AML-193 (cell line): ENCODE data around the gene F10.
"Not testable (repeated sequence)": the region's sequence is repeated elsewhere in the genome, so short reads cannot be mapped to it uniquely, and the experiment has no call there.

Source experiments
- DNase-seq, 2 experiments: peaks; one replicate each; lab custom pipeline; 2025; lab: John Stamatoyannopoulos, UW

The F10 gene

GRCh38 chr13:113153810-113154748 lies 31.5 kb downstream of the F10 start:
- peak; percentile 56 to 62 for DNase-seq

GRCh38 chr13:113155201-113155600 lies 32.6 kb downstream of the F10 start:
- no peak for DNase-seq

GRCh38 chr13:113155982-113156655 lies 33.5 kb downstream of the F10 start:
- DNase-seq, result no peak

GRCh38 chr13:113157206-113157928 lies 34.8 kb downstream of the F10 start:
- no peak for DNase-seq

GRCh38 chr13:113157929-113158747 lies 35.5 kb downstream of the F10 start, which contains the start of gene PROZ:
PROZ (plus strand) TSS chr13:113158648; CDS start chr13:113158661, 13 bp downstream.
- DNase-seq, result no peak

GRCh38 chr13:113158946-113159345 lies 36.3 kb downstream of the F10 start:
- DNase-seq, result no peak

GRCh38 chr13:113159701-113160100 lies 37.1 kb downstream of the F10 start:
- DNase-seq, result no peak

- DNase-seq, result no peak
Observed at GRCh38 chr13:113160983-113161382, 38.4 kb downstream of the F10 start.

- no peak for DNase-seq
Observed at GRCh38 chr13:113161433-113161832, 38.8 kb downstream of the F10 start.

GRCh38 chr13:113161975-113162374 lies 39.4 kb downstream of the F10 start:
- DNase-seq, result not testable (repeated sequence)

GRCh38 chr13:113162783-113163685 lies 40.4 kb downstream of the F10 start:
- no peak for DNase-seq

GRCh38 chr13:113164492-113164891 lies 41.9 kb downstream of the F10 start:
- DNase-seq, result no peak

GRCh38 chr13:113166266-113166665 lies 43.7 kb downstream of the F10 start:
- DNase-seq, result no peak

- no peak for DNase-seq
Observed at GRCh38 chr13:113166681-113167080, 44.1 kb downstream of the F10 start.

- no peak for DNase-seq
Observed at GRCh38 chr13:113167155-113167554, 44.6 kb downstream of the F10 start.

GRCh38 chr13:113167575-113167974 lies 45.0 kb downstream of the F10 start:
- no peak for DNase-seq

GRCh38 chr13:113168211-113168610 lies 45.6 kb downstream of the F10 start:
- no peak for DNase-seq

GRCh38 chr13:113169277-113170272 lies 47.0 kb downstream of the F10 start:
- DNase-seq, result no peak

- no peak for DNase-seq
Observed at GRCh38 chr13:113170511-113170910, 47.9 kb downstream of the F10 start.
